NK-92 (cell line): ENCODE data around the gene IL6R.
"Not testable (repeated sequence)": the region's sequence is repeated elsewhere in the genome, so short reads cannot be mapped to it uniquely, and the experiment has no call there.

ENCODE experiments used
- DNase-seq: peaks from one replicate; lab custom pipeline; 2025; ENCODE audit not compliant: unreplicated experiment; lab: John Stamatoyannopoulos, UW

IL6R gene

DNA sequence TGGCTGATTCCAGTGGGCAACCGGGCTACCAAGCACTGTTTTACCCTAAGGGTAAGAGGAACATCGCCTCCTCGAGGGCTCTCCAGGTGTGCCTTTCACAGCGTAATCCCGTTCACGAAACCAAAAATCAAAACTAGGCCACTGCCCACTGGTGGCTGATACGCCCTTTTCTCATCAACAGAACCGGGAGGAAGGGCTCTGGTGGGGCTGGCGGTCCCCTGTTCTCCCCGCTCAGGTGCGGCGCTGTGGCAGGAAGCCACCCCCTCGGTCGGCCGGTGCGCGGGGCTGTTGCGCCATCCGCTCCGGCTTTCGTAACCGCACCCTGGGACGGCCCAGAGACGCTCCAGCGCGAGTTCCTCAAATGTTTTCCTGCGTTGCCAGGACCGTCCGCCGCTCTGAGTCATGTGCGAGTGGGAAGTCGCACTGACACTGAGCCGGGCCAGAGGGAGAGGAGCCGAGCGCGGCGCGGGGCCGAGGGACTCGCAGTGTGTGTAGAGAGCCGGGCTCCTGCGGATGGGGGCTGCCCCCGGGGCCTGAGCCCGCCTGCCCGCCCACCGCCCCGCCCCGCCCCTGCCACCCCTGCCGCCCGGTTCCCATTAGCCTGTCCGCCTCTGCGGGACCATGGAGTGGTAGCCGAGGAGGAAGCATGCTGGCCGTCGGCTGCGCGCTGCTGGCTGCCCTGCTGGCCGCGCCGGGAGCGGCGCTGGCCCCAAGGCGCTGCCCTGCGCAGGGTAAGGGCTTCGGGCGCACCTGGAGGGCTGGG is at the start of gene IL6R:
TSS of gene IL6R (plus strand) at position 360 of the 763 bp plus-strand sequence. CDS start at position 647, 287 bp downstream.
- no peak for DNase-seq

DNA sequence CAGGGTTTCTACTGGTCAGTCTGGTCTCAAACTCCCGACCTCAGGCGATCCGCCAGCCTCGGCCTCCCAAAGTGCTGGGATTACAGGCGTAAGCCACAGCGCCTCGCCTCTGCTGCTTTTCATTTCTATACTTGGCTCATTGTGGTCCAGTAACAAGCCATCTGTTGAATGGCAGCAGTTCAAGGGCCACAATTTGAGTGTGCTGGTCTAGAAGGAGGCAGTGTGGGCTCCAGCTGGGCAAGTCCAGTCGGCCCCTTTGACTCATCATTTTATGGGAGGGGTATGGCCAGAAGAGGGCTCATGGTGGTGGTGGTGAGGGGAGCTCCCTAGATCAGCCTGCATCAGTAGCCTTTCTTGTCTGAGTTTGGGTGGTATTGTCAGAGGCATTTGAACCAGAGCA is 46.6 kb upstream of the IL6R start:
- DNase-seq = no peak

DNA sequence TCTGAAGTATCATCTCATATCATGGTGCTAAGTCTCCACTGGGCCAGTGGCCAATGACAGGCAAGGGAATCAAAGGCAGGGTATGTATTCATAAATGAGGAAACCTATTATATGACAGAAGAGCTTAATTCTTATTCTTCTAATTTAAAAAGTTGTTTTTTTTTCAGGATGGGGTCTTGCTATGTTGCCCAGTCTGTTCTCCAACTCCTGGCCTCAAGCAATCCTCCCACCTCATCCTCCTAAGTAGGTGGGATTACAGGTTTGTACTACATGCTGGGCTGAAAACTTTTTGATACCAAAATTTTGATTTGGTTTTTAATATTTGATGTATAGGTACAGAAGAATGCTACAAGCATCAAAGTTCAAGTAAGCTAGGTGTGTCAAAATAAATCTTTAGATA is 44.9 kb upstream of the IL6R start:
- DNase-seq = no peak

DNA sequence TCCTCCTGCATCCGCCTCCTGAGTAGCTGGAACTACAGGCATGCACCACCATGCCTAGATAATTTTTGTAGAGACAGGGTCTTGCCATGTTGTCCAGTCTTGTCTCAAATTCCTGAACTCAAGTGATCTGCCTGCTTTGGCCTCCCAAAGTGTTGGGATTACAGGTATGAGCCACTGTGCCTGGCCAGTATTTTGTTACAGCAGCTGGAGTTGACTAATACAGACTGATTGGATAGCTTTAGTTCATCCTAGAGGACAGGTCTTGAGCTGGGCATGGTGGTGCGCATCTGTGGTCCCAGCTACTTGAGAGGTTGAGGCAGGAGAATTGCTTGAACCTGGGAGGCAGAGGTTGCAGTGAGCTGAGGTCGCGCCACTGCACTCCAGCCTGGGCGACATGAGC is 44.3 kb upstream of the IL6R start:
- not testable (repeated sequence) for DNase-seq

DNA sequence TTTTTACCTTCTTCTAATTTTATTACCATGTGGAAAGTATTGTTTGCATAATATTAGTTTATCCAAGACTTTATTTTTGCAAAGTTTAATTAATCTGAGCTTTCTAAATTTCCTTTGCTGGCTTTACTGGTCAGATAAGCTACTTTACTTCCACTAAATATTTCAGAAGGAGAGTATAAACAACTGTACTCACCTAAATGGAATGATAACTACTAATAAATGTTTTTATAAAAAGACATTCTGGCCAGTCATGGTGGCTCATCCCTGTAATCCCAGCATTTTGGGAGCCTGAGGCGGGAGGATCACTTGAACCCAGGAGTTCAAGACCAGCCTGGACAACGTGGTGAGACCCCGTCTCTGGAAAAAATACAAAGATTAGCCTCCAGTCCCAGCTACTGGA is 43.8 kb upstream of the IL6R start:
- no peak for DNase-seq

DNA sequence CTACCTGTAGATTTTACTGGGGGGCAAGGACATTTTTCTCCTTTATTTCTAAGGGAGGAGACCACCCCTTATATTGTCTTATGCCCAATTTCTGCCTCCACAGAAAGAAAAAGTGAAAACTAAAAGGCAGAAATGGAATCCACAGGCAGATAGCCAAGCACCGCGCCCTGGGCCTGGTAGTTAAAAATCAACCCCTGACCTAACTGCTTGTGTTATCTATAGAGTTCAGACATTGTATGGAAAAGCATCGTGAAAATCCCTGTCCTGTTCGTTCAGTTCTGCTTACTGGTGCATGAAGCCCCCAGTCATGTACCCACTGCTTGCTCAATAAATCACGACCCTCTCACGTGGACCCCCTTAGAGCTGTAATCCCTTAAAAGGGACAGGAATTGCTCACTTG is 33.7 kb upstream of the IL6R start:
- DNase-seq = no peak

DNA sequence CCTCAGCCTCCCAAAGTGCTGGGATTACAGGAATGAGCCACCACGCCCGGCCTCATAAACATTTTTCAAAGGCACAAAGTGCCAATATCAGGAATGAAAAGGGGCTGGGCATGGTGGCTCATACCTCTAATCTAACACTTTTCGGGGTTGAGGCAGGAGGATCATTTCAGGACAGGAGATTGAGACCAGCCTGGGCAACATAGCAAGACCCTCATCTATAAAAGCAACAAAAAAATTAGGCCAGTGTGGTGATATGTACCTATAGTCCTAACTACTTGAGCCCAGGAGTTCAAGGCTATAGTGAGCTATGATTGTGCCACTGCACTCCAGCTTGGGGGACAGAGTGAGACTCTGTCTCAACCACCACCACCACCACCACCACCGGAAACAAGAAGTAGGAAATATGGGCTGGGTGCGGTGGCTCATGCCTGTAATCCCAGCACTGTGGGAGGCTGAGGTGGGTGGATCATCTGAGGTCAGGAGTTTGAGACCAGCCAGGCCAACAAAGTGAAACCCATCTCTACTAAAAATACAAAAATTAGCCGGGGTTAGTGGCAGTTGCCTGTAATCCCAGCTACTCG is 31.3 kb upstream of the IL6R start:
- DNase-seq = not testable (repeated sequence)

DNA sequence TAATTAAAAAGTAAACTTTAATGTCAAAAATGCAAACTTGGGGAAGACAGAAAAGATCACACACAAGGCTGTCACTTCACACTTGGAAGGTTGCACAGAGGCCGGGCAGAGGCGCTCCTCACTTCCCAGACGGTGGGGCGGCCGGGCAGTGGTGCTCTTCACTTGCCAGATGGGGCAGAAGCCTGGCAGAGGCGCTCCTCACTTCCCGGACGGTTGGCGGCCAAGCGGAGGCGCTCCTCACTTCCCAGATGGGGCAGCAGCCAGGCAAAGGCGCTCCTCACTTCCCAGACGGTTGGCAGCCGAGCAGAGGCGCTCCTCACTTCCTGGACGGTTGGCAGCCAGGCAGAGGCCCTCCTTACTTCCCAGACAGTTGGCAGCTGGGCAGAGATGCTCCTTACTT is 25.8 kb upstream of the IL6R start:
- no peak for DNase-seq

DNA sequence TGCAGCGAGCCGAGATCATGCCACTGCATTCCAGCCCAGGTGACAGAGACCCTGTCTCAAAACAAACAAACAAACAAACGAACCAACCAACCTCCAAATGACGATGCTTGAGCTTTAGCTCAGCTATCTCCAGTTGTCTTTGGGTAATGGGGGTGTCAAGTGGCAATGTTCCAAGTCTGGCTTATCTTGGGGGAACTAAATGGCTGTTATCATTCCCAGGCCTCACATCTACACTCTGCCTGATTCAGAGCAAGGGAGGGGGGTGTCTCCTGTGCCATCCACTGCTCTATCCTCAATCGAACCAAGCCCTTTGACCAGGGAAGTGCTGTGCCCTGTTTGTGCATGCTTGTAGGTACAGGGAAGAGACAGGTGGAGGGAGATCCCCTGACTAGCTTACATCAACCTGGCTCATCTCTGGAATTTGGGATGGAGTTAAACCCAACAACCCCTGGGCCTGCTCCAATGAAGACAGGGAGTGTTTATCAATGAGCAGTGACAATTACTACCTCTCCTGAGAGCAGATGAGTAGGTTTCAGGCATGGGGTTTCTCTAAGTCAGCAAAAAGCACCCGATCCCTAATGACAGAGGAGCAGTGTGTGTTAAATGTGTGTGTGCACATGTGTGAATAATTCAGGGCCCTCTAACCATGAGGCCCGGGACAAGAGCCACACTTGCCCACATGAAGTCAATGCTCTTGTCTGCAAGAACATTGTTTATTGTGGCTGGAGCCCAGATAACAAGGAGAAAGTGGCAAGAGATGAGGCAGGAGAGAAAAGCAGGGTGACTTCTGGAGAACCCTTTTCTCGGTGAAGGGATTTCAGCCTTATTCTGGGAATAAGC is 20.3 kb upstream of the IL6R start:
- DNase-seq = no peak

DNA sequence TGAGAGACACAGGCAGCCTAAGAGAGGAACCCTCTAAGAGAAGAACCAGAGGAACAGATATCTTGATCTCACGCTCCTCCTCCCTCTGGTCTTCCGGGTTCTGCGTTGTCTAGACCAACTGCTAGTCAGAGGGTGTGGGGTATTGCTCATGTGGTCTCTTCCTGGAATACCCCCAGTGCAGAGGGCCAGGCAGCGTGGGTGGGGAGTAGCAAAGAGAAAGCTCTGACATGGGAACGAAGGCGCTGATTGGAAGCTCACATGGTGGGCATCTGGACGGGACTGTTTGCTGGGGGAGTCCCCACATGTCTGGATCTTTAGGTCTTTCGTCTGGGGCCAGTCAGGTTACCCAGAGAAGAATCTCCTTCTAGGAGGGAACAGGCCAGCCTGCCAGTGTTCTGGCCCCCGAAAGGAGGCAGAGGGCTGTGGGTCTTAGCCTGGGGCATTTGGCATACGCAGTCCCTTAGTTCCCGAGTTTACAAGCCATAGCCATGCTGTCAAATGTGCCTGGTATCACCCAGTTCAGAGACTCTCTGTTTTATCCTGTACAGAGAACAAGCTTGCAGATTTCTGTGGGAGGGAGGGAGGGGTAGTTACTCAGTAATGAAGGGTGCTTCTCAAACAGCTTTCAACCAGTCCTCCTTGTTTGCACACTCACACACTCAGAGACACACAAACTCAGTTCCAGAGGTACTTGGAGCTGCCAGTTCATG is 18.3 kb upstream of the IL6R start:
- DNase-seq = no peak

DNA sequence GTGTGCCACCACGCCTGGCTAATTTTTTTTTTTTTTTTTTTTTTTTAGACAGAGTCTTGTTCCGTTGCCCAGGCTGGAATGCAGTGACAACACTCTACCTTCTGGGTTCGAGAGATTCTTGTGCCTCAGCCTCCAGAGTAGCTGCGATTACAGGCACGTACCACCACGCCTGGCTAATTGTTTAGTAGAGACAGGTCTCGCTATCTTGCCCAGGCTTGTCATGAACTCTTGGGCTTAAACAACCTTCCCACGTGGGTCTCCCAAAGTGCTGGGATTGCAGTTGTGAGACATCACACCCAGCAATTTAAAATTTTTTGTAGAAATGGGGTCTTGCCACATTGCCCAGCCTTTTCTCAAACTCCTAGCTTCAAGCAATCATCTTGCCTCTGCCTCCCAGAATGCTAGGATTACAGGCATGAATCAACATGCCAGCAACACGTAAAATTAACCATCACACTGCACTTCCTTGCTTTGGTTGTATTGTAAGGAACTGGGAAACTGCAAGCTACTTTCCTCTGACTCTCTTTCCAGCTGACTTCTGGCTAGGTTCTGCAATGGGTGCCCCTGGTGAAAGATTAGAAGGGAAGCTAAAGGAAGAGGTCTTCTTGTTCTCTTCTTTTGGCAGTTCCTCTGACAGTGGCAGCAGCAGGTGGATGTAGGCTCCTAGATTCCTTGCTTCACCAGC is 13.9 kb upstream of the IL6R start:
- no peak for DNase-seq

DNA sequence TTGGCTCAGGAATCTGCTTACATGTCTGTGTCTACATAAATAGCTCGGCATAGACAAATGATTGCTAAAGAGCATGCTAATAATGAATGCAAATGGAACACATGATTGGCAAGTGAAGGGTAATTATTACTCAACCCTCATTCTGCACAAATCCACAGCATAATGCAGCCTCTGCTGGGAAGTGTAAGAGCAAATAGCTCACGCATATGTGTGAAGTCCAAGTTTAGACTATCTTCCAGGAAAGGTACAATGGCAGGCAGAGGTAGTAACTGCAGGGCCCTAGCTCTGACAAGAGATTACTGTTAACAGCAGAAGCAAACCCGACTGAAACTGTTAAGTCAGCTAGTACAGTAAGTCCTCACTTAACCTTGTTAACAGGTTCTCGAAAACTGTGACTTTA is 7.0 kb upstream of the IL6R start:
- no peak for DNase-seq

DNA sequence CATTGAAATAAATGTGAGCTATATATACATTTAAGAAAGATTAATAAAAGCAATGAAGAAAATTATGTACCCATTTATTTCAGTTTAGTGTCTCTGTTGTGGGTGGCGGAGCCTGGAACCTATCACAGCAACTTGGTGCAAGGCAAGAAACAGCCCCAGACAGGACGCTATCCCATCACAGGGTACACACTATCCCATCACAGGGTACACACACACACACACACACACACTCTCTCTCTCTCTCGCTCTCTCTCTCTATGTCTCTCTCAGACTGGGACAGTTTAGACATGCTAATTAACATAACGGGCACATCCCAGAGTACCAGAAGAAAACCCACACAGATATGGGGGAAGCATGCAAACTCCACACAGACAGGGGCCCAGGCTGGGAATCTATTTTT is 6.5 kb upstream of the IL6R start:
- DNase-seq = no peak

DNA sequence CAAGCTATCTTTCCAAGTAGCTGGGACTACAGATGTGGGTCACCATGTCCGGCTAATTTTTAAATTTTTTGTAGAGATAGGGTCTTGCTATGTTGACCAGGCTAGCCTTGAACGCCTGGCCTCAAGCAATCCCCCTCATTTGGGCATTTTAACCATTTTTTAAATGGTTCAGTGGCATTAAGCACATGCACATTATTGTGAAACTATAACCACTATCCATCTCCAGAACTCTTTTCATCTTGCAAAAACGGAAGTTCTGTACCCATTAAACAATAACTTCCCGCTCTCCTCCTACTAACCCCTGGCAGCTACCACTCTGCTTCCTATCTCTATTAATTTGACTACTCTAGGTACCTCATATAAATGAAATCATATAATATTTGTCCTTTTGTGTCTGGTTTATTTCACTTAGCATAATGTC is 4.8 kb upstream of the IL6R start:
- DNase-seq = no peak

DNA sequence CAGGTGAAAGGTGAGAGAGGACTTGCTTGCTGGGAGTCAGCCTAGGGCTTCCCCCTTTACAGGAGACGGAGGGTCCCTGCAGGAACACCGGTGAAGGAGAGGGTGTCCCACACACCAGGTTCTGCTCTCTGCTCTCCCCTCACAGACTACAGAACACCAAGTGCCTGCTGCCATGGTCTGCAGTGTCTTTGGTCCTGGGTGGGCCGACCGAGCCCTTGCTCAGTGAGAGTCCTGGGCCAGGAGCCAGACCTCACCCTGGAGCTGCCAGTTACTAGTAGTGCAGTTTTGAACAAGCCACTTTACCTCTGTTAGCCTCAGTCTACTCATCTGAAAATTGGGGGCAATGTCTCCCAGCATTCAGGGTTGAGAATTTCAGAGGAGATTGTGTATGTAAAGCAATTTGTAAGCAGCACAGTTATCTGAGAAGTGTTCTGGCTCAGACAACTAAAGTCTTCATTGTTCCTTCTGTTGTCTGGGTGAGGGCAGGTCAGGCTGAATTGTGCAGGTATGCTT is 2.7 kb upstream of the IL6R start:
- DNase-seq = no peak

DNA sequence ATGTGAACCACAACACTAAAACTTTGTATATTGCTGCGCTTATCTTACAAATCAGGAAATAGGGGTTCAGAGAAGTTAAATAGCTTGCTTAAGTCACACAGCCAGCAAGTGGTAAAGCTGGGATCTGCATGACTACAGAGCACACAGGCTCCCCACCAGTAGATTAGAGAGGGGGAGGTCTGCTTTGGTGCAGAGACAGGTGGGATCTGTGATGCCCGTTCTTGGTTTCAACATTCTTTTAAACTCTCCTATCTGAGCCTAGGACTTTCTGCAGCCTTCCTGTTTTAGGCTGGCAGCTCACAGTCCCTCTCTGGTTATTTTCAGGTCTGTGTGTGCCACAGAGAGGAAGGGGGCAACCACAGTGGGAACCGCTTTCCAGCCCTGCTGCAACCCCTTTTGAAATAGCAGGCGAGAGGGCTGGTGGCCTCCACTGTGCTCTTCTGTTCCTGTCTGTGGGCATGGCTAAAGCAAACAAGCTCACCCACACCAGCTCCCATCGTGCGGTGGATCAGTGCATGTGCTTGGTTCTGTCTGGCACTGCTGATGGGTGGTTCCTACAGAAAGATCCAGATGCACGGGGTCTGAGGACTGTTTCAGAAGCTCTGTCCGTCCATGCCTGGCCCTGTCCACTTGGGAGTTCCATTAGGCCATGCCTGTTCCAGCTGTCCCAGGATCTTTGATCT is 1.7 kb upstream of the IL6R start:
- DNase-seq = no peak

DNA sequence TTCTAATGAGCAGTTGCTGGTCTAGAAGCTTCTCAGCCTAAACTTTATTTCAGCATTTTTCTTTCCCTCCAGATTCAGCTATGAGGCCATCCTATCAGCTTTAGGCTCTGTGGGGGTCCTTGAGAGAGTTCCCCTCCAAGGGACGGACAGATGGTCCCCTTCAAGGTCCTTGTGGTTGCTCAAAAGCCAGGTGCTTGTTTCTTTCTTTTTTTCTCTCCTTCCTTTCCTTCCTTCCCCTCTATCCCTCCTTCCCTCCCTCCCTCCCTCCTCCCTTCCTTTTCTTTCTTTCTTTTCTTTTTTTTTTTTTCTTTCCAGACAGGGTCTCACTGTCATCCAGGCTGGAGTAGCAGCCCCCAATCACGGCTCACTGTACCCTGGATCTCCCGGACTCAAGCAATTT is 1.2 kb upstream of the IL6R start:
- DNase-seq = no peak

DNA sequence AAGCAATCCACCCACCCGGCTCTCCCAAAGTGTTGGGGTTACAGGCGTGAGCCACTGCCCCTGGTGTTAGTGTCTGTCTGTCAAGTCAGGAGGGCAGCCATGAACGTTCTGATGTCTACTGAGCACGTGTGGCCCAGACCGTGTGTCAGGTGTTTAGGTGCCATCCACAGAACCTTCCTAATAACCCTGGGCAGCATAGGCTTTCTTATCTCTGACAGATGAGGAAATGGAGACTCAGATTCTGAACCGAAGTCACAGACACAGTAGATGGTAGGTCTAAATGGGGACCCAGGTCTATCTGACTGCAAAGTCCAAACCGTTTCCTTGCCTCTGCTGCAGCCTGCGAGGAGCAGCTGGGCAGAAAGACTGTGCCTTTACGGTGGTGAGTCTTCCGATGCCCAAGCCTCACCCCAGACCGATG is 622 bp upstream of the IL6R start:
- no peak for DNase-seq

DNA sequence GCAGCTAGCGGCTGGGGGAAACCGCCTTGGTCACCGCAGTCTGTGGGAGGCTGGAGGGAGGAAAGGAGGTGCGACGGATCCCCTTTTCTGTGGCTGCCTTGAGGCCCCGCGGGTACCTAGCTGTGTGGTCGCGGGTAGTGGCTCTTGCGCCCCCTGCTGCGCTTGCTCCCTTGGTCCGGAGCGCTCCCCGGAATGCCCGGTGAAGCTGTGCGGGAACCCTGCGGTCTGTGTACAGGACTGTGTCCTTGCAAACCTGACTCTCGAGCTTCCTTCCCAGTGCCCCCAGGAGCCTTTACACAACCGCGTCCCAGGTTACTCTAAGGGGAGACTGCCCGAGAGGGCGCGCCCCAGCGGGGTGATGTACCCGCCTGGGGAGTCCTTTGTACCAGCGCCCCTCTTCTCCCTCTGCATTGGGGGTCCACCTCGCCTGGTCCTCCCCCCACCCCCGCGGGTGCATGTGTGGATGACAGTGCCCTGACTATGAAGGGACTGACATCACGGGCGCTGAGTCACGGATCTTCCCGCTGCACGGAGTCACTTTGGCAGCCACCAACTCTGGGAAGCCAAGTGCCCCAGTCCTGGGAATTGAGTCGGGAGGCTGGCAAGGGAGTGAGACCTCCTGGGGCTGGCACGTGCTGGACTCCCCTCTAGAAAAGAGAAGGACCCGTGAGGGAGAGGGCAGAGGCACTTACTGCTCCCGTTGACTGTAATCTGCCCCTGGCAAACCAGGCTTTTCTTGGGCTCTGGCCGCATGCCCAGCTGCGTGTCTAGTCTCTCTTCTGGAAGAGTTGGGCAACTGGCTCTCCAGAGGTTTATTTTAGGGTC is 816 bp downstream of the IL6R start:
- DNase-seq = no peak
